HL-60 (cell line): ENCODE measurements around the gene MACROD2.

Experiments
- DNase-seq, 2 experiments: peaks; one replicate each; pipeline ENCODE4 v3.0.0-alpha.2; 2010 to 2020; ENCODE audit warnings: low read depth in 1 of 2, low spot score in 1 of 2
- H3K27ac ChIP-seq: fragments of 250-450 bp; sonication (Bioruptor Pico); replicated peaks from 2 replicates; pipeline ENCODE4 v1.5.1; 2020; ENCODE audit warnings: mild to moderate bottlenecking, moderate library complexity
- H3K27me3 ChIP-seq: fragments of 250-450 bp; sonication (Bioruptor Pico); 2 replicates; pipeline ENCODE4 v1.5.1; 2021; ENCODE audit warnings: mild to moderate bottlenecking, moderate library complexity; ENCODE audit not compliant: insufficient read depth, poor library complexity, severe bottlenecking
- H3K4me3 ChIP-seq: replicated peaks from 2 replicates; pipeline ENCODE4 v1.5.1; 2011; ENCODE audit warnings: mild to moderate bottlenecking, control low read depth, low read length; ENCODE audit not compliant: insufficient read depth
- CTCF ChIP-seq: IDR thresholded peaks from one replicate; pipeline ENCODE4 v1.5.1; 2011; ENCODE audit warnings: low read length, control low read depth, inconsistent platforms; ENCODE audit not compliant: insufficient read depth
- GABPA ChIP-seq: IDR thresholded peaks from 2 replicates; pipeline ENCODE4 v1.6.1; 2012; ENCODE audit warnings: low read depth
- POLR2AphosphoS5 ChIP-seq: IDR thresholded peaks from 2 replicates; pipeline ENCODE4 v1.6.1; 2012; ENCODE audit warnings: low read depth
- SPI1 ChIP-seq: IDR thresholded peaks from 2 replicates; pipeline ENCODE4 v1.6.1; 2012; ENCODE audit warnings: low read depth, mild to moderate bottlenecking, borderline replicate concordance
- TF ChIP-seq, protein P1 (sequence below): IDR thresholded peaks from 2 replicates; pipeline ENCODE4 v1.6.1; 2012; ENCODE audit warnings: low read depth; ENCODE audit not compliant: insufficient replicate concordance

MACROD2 gene

DNA sequence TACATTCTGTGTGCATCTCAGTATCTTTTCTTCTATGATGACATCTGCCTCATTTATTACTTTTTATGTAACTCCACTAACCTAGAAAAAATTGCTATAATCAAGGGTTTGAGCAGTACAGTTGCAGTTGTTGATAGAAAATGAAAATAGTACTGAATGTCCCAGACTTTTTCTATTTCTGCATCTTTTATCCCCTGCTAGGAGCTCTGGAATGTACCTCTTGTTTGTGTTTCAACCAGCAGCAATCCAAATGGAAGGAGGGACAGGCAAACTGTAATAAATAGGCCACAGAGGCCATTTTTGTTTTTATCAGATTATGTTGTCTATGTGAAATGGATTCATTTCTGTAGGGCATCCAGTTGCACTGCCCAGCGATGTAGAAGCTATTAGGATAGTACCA is 2041.0 kb downstream of the MACROD2 start:
- H3K27ac ChIP-seq: no peak overlapping the region

DNA sequence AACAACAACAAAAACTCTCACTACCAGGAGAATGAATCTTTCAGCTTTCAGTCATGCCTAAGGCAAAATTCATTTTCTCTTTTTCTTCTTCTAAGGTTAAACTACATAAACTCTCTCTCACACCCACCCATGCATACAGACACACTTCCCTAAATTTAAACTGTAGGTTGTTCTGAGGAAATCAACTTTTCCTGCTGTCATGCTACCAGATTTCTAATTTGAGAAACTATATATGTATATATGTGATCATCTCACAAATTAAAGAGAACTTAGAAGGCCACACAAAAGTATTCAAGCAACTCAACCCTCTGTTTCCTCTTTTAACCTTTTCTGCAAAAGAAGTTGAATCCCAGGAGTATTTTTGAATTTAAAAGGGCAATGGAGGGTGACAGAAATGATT is 2045.4 kb downstream of the MACROD2 start:
- Histone ChIP-seq H3K27me3 (no peaks in the 10 kb centered on the region), H3K27ac (no peak overlapping the region), H3K4me3 (no peak overlapping the region)
- DNase-seq: no peak
- TF ChIP-seq CTCF (no peak), GABPA (no peak), SPI1 (no peak), POLR2AphosphoS5 (no peak)
- TF ChIP-seq, protein P1, sequence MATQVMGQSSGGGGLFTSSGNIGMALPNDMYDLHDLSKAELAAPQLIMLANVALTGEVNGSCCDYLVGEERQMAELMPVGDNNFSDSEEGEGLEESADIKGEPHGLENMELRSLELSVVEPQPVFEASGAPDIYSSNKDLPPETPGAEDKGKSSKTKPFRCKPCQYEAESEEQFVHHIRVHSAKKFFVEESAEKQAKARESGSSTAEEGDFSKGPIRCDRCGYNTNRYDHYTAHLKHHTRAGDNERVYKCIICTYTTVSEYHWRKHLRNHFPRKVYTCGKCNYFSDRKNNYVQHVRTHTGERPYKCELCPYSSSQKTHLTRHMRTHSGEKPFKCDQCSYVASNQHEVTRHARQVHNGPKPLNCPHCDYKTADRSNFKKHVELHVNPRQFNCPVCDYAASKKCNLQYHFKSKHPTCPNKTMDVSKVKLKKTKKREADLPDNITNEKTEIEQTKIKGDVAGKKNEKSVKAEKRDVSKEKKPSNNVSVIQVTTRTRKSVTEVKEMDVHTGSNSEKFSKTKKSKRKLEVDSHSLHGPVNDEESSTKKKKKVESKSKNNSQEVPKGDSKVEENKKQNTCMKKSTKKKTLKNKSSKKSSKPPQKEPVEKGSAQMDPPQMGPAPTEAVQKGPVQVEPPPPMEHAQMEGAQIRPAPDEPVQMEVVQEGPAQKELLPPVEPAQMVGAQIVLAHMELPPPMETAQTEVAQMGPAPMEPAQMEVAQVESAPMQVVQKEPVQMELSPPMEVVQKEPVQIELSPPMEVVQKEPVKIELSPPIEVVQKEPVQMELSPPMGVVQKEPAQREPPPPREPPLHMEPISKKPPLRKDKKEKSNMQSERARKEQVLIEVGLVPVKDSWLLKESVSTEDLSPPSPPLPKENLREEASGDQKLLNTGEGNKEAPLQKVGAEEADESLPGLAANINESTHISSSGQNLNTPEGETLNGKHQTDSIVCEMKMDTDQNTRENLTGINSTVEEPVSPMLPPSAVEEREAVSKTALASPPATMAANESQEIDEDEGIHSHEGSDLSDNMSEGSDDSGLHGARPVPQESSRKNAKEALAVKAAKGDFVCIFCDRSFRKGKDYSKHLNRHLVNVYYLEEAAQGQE: no peak

More for the DNA sequence above, 2041.0 kb downstream of the MACROD2 start:
- TF ChIP-seq, protein P1: no peak
- TF ChIP-seq SPI1 (no peak), GABPA (no peak), POLR2AphosphoS5 (no peak), CTCF (no peak)
- H3K27me3 ChIP-seq: no peaks in the 10 kb centered on the region
- H3K4me3 ChIP-seq: no peak overlapping the region
- DNase-seq: no peak

- no peak for DNase-seq
- no peak for TF ChIP-seq SPI1
- TF ChIP-seq, protein P1: no peak
- no peak for TF ChIP-seq POLR2AphosphoS5
- TF ChIP-seq GABPA: no peak
- H3K27ac ChIP-seq: no peak overlapping the region
- H3K27me3 ChIP-seq: no peaks in the 10 kb centered on the region
- H3K4me3 ChIP-seq: no peak overlapping the region
Observed at GRCh38 chr20:16042731-16043130, 2047.4 kb downstream of the MACROD2 start.

GRCh38 chr20:16043931-16044330 is 2048.6 kb downstream of the MACROD2 start:
- no peak overlapping the region for H3K4me3 ChIP-seq
- H3K27me3 ChIP-seq: no peaks in the 10 kb centered on the region
- no peak for DNase-seq
- no peak overlapping the region for H3K27ac ChIP-seq
- no peak for TF ChIP-seq POLR2AphosphoS5
- no peak for TF ChIP-seq GABPA
